GM19463 (cell line): ENCODE results near the gene RPL18A.

Experiments
- ATAC-seq: cut with Tn5 transposase; IDR thresholded peaks from one replicate; pipeline ENCODE4 v1.9.1; 2021; ENCODE audit warnings: mild to moderate bottlenecking, moderate library complexity; ENCODE audit not compliant: unreplicated experiment

Gene RPL18A

DNA sequence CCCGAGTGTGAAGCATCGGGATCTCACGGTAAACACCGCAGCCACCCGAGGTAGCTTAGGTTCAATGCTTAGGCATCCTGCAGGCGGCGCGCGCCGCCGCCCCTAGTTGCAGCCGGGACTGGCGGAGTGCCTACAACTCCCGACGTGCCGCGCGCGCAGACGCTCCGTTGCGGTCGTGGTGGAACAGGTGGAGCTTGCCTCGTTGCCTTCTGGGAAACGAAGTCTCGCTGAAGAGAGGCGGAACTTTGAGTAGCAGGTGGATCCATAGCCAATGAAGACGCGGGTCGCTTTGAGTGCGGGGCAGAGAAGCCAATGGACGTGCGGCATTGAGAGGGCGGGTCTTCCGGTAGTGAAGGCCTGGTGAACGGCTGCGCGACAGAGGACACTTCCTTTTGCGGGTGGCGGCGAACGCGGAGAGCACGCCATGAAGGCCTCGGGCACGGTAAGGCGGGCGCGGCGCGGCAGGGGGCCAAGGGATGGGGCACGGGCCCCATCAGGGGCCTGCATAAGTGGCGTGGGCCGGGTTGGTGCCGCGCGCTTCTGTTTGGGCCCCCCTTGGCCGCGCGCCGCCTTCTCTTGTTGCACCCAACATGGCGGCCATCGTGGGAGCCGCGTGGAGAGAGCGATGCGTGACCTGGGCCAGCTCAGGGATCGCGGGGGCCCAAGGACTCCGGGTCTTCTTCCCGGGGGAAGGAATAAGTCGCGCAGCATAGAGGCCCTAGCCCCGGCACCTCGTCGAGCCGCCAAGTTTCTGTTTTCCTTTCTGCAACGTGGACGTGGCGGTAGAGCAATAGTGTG, at the start of gene RPL18A:
RPL18A (plus strand) TSS at position 378 of the 798 bp plus-strand sequence; CDS start at position 425, 47 bp downstream.
- ATAC-seq = peak; percentile 92

DNA sequence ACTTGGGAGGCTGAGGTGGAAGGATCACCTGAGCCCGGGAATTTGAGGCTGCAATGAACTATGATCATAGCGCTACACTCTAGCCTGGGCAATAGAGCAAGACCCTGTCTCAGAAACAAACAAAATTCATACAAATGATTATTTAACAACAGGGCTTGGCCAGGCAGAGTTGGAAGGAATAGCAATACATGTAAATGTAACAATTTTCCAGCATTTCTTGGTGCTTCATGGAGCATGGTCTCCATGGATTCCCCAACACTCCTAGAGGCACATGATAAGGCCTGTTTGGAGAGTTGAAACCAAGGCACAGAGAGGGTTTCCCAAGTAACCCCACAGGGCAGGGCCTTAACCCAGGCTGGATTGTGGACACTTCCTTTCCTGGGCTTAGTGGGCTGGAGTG, 48.6 kb upstream of the RPL18A start:
- ATAC-seq = no peak

DNA sequence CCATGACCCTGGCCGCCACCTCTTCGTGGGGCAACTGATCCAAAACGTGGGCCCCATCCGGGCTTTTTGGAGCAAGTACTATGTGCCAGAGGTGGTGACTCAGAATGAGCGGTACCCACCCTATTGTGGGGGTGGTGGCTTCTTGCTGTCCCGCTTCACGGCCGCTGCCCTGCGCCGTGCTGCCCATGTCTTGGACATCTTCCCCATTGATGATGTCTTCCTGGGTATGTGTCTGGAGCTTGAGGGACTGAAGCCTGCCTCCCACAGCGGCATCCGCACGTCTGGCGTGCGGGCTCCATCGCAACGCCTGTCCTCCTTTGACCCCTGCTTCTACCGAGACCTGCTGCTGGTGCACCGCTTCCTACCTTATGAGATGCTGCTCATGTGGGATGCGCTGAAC, 48.0 kb upstream of the RPL18A start:
- ATAC-seq = no peak

DNA sequence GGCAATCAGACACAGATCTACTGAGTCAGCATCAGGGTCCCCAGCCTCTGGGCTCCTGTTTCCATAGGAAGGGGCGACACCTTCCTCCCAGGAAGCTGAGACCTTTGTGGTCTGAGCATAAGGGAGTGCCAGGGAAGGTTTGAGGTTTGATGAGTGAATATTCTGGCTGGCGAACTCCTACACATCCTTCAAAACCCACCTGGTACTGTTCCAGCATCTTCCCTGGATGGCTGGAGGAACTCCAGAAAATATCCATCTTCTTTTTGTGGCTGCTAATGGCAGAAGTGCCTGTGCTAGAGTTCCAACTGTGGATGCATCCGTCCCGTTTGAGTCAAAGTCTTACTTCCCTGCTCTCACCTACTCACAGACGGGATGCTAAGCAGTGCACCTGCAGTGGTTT, 47.6 kb upstream of the RPL18A start:
- ATAC-seq = no peak

DNA sequence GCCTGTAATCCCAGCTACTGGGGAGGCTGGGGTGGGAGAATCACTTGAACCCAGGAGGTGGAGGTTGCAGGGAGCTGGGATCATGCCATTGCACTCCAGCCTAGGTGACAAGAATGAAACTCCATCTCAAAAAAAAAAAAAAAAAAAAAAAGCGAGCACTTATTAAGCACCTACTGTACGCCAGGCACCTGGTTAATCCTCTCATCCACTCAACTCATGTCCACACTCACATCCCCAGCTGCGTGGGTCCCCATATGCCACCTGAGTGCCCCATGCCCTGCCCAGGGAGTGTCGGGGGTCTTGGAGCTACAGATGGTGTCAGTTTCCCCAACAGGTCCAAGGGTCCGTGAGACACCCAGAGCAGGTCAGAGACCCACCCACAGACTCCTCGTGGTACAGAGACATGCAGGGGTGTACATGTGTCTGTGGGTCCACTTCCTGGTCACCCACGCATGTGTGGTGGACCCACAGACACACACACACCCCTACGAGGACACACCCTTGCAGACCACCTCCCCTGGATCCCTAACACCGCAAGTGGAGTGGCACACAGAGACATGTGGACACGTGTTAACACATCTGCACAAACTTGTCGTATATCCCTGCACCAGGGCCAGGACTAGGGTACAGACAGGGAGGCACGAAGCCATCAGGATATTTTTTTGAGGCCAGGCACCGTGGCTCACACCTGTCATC, 41.9 kb upstream of the RPL18A start:
- no peak for ATAC-seq

GRCh38 chr19:17821190-17821589, 38.5 kb upstream of the RPL18A start, which contains the start of gene INSL3:
INSL3 (minus strand) TSS chr19:17821519; CDS start chr19:17821506, 13 bp downstream.
- ATAC-seq = no peak

DNA sequence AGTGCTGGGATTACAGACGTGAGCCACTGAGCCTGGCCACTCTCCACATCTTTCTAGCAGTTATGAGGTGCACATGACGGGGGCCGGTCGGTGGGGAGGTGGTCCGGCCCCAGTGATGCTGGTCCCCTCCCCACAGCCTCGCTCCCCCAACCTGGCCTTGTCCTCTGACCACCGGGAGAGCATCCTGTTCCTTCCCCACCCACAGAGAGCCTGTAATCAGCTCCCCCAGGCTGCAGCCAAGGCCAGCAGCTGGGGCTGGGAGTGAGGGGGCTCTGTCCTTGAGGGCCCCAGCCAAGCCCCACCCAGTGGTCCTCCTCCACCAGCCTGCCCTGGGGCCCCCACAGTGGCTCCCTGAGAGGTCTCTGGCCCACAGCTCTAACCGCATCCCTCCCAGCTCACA, 35.4 kb upstream of the RPL18A start:
- ATAC-seq = no peak

DNA sequence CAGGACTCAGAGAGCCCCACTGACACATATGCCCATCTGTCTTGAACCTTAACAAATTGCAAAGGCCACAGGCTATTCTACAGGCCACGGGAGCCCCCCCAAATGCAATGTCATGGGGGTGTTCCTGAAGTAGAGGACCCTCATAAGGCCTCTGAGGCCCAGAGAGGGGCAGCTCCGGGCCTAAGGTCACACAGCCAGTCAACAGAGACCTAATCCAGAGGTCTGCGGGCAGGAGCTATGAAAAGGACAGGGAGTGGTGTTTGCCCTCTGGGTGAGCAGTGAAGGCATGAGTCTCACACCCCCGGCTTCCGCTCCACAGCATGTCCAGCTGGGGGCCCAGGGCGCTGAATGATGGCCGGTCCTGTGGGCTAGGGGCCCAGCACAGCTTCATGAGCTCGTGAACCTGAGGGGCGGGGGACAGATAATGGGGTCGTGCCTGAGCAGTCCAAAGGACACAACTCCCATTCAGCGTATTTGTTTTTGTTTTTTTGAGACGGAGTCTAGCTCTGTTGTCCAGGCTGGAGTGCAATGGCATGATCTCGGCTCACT, 33.1 kb upstream of the RPL18A start:
- ATAC-seq = no peak

GRCh38 chr19:17829855-17830566, 29.7 kb upstream of the RPL18A start:
- ATAC-seq = no peak

DNA sequence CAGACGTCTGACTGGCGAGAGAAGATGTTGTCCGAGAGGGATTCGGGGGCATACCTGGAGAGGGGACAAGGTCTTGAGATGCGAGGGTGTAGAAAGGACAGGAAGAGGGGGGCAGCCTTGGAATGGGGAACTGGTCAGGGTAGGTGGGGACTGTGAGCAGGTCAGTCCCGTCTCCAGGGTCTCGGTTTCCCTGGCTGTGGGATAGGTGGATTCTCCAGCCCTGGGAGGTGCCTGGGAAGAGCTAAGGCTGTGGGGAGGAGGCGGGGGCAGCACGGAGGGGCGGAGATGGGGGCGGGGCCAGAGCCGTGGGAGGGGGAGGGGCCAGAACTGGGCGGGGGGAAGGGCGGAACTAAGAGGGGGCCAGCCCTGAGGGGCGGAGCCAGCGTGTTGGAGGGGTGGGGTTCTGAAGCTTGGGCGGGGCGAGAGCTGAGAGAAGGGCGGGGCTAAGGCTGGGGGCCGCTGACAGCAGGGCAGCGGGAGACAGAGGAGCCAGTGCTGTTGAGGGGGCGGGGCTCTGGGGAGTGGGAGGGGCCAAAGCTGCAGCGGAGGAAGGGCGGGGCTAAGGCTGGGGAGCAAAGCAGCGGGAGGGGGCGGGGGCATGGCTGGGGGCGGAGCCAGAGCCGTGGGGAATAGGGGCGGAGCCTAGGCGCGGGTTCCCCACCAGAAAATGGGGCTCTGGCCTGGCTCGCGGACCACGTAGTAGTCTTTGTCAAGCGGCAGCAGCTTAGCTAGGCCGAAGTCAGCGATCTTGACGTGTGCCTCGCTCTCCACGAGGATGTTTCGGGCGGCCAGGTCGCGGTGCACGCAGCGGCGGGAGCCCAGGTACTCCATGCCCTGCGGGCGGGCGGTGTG, 28.9 kb upstream of the RPL18A start:
- no peak for ATAC-seq

- no peak for ATAC-seq
Measured at GRCh38 chr19:17831419-17831888, 28.3 kb upstream of the RPL18A start.

DNA sequence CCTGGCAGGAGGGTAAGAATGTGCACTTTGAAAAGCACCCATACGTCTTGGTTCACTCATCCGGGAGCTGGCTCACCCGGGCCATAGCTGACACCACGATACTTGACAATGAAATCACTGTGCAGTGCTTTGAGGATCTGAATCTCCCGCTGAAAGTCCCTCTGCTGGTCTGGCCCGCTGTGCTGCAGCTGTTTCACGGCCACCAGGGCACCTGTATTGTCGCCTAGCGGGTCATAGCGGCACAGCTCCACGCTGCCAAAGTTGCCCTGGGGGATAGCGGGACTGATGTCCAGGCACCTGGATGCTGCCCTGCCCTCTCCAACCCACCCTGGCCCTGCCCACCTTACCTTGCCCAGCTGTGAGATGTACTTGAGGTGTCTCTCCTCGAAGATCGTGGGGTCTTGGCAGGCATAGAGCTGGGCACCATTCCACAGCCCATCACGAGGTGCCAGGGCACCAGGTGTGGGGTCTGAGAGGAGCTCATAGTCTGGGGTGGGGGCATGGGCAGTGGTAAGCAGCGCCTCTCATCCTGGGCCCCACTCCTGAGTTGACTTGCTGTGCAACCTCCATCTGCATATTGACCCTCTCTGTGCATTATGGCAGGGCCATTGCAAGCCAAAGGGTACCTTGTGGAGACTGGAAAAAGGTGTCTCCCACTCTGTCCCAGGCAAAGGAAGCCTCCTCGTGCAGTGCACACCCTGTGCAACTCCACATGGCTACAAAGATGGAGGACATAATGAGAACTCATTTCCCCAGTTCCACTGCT, 27.1 kb upstream of the RPL18A start:
- no peak for ATAC-seq

DNA sequence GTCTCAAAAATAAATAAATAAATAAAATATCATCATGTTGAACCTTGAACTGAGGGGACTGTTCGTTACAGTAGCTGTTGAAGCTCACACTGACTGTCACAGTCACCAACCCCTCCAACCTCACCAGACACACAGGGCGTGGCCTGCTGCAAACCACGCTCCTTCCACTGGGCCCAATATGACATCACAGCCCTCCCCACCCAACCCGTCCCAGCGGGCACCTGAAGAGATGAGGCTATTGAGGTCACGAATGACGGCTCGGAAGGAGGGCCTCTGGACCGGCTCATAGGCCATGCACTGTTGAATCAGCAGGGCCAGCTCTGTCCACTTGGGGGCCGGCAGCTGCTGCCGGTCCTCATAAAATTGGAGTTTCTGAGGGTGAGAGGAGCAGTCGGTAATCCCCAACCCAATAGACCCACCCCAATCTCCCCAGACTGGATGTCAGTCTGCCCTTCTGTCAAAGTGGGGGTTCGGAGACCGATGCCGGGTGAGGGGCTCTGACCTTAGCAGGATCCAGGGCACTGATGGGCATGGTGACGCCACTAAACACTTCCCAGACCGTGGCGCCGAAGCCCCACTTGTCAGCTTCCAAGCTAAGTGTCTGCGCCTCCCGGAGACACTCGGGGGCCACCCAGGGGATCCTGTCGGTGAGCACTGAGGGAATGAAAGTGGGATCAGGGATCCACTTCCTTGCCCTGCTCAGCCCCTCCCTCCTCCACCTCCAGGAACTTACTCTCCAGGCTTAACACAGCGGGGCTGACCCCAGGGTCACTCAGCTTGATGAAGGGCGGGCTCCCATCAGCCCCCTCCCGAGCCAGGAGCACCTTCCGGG, 25.1 kb upstream of the RPL18A start:
- no peak for ATAC-seq

GRCh38 chr19:17835182-17836006, 24.3 kb upstream of the RPL18A start:
- no peak for ATAC-seq

DNA sequence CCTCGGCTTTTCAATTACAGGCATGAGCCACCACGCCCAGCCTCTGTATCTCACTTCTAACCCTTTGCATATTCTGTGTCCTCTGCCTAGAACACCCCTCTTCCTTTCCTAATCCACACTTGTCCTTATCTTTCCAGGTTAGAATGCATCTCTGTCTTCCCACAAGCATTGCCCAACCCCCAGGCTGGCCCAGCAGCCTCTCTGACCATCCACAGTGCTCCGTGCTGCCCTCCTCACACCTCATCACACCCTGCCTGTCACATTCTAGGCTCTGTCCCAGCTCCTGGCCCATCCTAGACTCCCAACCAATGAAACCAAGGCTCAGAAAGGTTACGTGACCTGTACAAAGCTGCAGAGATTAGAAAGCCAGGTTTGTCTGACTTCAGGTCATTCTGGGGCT, 23.2 kb upstream of the RPL18A start:
- ATAC-seq = no peak

GRCh38 chr19:17837972-17838371, 21.7 kb upstream of the RPL18A start:
- no peak for ATAC-seq

GRCh38 chr19:17840019-17840418, 19.7 kb upstream of the RPL18A start:
- ATAC-seq = no peak

- no peak for ATAC-seq
Measured at GRCh38 chr19:17841371-17841809, 18.3 kb upstream of the RPL18A start.
